Measurements from ENCODE around the gene SPAG17. TPM values are rescaled to one million over a fixed set of nuclear protein-coding genes. Genes with fewer than 3 reads are reported as not detected.

SPAG17 gene
- total RNA-seq, 1 experiment from 2014 or later = 0.36 TPM

- no peak for DNase-seq (ENCODE audit: low read depth, low spot score)
- H3K27me3 ChIP-seq (ENCODE audit: control insufficient read depth, insufficient read depth, low read length) = no peaks in the 10 kb centered on the region
- in situ Hi-C loops (cut with HindIII; ENCODE audit: low pct_unique_long_range_greater_than_20kb, low sequenced_read_pairs) = no loop called here
- H3K36me3 ChIP-seq (ENCODE audit: control insufficient read depth, insufficient read depth, low read length) = peaks cover 5% of the 10 kb centered on the region; the same call in 1 of the 2 replicates
- intact Hi-C loops (cut with micrococcal nuclease; ENCODE audit: unreplicated experiment) = no loop called here
- no peaks in the 10 kb centered on the region for H3K4me1 ChIP-seq (ENCODE audit: control insufficient read depth, insufficient read depth, low read length)
- H3K4me3 ChIP-seq (ENCODE audit: low read depth in 2 of 2, low read length in 2 of 2) = no peak overlapping the region
- TF ChIP-seq TCF7L2 (IDR thresholded peaks at IDR 0.05; ENCODE audit: low read depth, low read length) (no peak), POLR2AphosphoS5 (IDR thresholded peaks at IDR 0.05; ENCODE audit: low read depth, low read length) (no peak), SIN3A (IDR thresholded peaks at IDR 0.05; ENCODE audit: borderline replicate concordance, insufficient read depth, low read depth, low read length) (no peak)
- TF ChIP-seq, protein P1, sequence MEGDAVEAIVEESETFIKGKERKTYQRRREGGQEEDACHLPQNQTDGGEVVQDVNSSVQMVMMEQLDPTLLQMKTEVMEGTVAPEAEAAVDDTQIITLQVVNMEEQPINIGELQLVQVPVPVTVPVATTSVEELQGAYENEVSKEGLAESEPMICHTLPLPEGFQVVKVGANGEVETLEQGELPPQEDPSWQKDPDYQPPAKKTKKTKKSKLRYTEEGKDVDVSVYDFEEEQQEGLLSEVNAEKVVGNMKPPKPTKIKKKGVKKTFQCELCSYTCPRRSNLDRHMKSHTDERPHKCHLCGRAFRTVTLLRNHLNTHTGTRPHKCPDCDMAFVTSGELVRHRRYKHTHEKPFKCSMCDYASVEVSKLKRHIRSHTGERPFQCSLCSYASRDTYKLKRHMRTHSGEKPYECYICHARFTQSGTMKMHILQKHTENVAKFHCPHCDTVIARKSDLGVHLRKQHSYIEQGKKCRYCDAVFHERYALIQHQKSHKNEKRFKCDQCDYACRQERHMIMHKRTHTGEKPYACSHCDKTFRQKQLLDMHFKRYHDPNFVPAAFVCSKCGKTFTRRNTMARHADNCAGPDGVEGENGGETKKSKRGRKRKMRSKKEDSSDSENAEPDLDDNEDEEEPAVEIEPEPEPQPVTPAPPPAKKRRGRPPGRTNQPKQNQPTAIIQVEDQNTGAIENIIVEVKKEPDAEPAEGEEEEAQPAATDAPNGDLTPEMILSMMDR (IDR thresholded peaks at IDR 0.05) = no peak
- TF ChIP-seq, protein P2, sequence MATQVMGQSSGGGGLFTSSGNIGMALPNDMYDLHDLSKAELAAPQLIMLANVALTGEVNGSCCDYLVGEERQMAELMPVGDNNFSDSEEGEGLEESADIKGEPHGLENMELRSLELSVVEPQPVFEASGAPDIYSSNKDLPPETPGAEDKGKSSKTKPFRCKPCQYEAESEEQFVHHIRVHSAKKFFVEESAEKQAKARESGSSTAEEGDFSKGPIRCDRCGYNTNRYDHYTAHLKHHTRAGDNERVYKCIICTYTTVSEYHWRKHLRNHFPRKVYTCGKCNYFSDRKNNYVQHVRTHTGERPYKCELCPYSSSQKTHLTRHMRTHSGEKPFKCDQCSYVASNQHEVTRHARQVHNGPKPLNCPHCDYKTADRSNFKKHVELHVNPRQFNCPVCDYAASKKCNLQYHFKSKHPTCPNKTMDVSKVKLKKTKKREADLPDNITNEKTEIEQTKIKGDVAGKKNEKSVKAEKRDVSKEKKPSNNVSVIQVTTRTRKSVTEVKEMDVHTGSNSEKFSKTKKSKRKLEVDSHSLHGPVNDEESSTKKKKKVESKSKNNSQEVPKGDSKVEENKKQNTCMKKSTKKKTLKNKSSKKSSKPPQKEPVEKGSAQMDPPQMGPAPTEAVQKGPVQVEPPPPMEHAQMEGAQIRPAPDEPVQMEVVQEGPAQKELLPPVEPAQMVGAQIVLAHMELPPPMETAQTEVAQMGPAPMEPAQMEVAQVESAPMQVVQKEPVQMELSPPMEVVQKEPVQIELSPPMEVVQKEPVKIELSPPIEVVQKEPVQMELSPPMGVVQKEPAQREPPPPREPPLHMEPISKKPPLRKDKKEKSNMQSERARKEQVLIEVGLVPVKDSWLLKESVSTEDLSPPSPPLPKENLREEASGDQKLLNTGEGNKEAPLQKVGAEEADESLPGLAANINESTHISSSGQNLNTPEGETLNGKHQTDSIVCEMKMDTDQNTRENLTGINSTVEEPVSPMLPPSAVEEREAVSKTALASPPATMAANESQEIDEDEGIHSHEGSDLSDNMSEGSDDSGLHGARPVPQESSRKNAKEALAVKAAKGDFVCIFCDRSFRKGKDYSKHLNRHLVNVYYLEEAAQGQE (IDR thresholded peaks at IDR 0.05; ENCODE audit: insufficient read depth in 1 of 2, low read depth in 2 of 2, low read length in 1 of 2) = no peak
- ChIA-PET POLR2A (no interaction called here), CTCF (no interaction called here)
- no TSS peak for BruUV-seq (replicated peaks)
- no peak overlapping the region for H3K27ac ChIP-seq (ENCODE audit: low read length)
- no peaks in the 10 kb centered on the region for H3K9me3 ChIP-seq (ENCODE audit: control insufficient read depth, insufficient read depth, low read depth, low read length)
- ATAC-seq = no peak
Observed at GRCh38 chr1:117911051-117911450, 274.0 kb downstream of the SPAG17 start.

- in situ Hi-C loops (cut with HindIII; ENCODE audit: low pct_unique_long_range_greater_than_20kb, low sequenced_read_pairs) (no loop called here), intact Hi-C loops (cut with micrococcal nuclease; ENCODE audit: unreplicated experiment) (no loop called here)
- Histone ChIP-seq H3K27ac (ENCODE audit: low read length) (no peak overlapping the region), H3K27me3 (ENCODE audit: control insufficient read depth, insufficient read depth, low read length) (no peaks in the 10 kb centered on the region), H3K9me3 (ENCODE audit: control insufficient read depth, insufficient read depth, low read depth, low read length) (no peaks in the 10 kb centered on the region), H3K4me1 (ENCODE audit: control insufficient read depth, insufficient read depth, low read length) (no peaks in the 10 kb centered on the region), H3K36me3 (ENCODE audit: control insufficient read depth, insufficient read depth, low read length) (peaks cover 5% of the 10 kb centered on the region; the same call in 1 of the 2 replicates), H3K4me3 (ENCODE audit: low read depth in 2 of 2, low read length in 2 of 2) (no peak overlapping the region)
- ChIA-PET POLR2A (no interaction called here), CTCF (no interaction called here)
- no peak for DNase-seq (ENCODE audit: low read depth, low spot score)
- TF ChIP-seq SIN3A (IDR thresholded peaks at IDR 0.05; ENCODE audit: borderline replicate concordance, insufficient read depth, low read depth, low read length) = no peak
- TF ChIP-seq POLR2AphosphoS5 (IDR thresholded peaks at IDR 0.05; ENCODE audit: low read depth, low read length) = no peak
- TF ChIP-seq, protein P1 (IDR thresholded peaks at IDR 0.05) = no peak
- TF ChIP-seq TCF7L2 (IDR thresholded peaks at IDR 0.05; ENCODE audit: low read depth, low read length) = no peak
- TF ChIP-seq, protein P2 (IDR thresholded peaks at IDR 0.05; ENCODE audit: insufficient read depth in 1 of 2, low read depth in 2 of 2, low read length in 1 of 2) = no peak
- ATAC-seq = no peak
- BruUV-seq (replicated peaks) = no TSS peak
Observed at GRCh38 chr1:117905019-117905418, 280.0 kb downstream of the SPAG17 start.
